ENCODE results near the gene THSD7A.

The THSD7A gene

GRCh38 chr7:11331128-11332102 is 500.6 kb downstream of the THSD7A start:
- TF ChIP-seq CTCF (conservative IDR thresholded peaks at IDR 0.05; ENCODE audit: low read depth, low read length): no peak
- no peak for DNase-seq (ENCODE audit: low read depth)
- no peak overlapping the region for H3K4me3 ChIP-seq (ENCODE audit: low read length)

GRCh38 chr7:11330717-11331116 is 501.3 kb downstream of the THSD7A start:
- H3K4me3 ChIP-seq (ENCODE audit: low read length): no peak overlapping the region
- no peak for TF ChIP-seq CTCF (conservative IDR thresholded peaks at IDR 0.05; ENCODE audit: low read depth, low read length)
- DNase-seq (ENCODE audit: low read depth): no peak

- H3K4me3 ChIP-seq (ENCODE audit: low read length): no peak overlapping the region
- no peak for TF ChIP-seq CTCF (conservative IDR thresholded peaks at IDR 0.05; ENCODE audit: low read depth, low read length)
- no peak for DNase-seq (ENCODE audit: low read depth)
These were observed 501.8 kb downstream of the THSD7A start for GRCh38 chr7:11330208-11330607.

- H3K4me3 ChIP-seq (ENCODE audit: low read length): no peak overlapping the region
- no peak for DNase-seq (ENCODE audit: low read depth)
- TF ChIP-seq CTCF (conservative IDR thresholded peaks at IDR 0.05; ENCODE audit: low read depth, low read length): no peak
These were observed 502.4 kb downstream of the THSD7A start for GRCh38 chr7:11329626-11330025.

- TF ChIP-seq CTCF (conservative IDR thresholded peaks at IDR 0.05; ENCODE audit: low read depth, low read length): no peak
- DNase-seq (ENCODE audit: low read depth): no peak
- H3K4me3 ChIP-seq (ENCODE audit: low read length): no peak overlapping the region
These were observed 503.7 kb downstream of the THSD7A start for GRCh38 chr7:11328309-11328708.

- DNase-seq (ENCODE audit: low read depth): no peak
- TF ChIP-seq CTCF (conservative IDR thresholded peaks at IDR 0.05; ENCODE audit: low read depth, low read length): no peak
- no peak overlapping the region for H3K4me3 ChIP-seq (ENCODE audit: low read length)
These were observed 504.4 kb downstream of the THSD7A start for GRCh38 chr7:11327633-11328032.

Data from retinal pigment epithelial cell (primary cell).